NCI-H774 (cell line): ENCODE data around the gene CSMD2.
"Not testable (repeated sequence)": the region's sequence is repeated elsewhere in the genome, so short reads cannot be mapped to it uniquely, and the experiment has no call there.

Experiments
- DNase-seq: peaks from one replicate; lab custom pipeline; 2025; lab: John Stamatoyannopoulos, UW

Gene CSMD2

GRCh38 chr1:34108269-34108668, 56.8 kb downstream of the CSMD2 start:
- no peak for DNase-seq

GRCh38 chr1:34101151-34101550, 63.9 kb downstream of the CSMD2 start:
- DNase-seq, result no peak

- no peak for DNase-seq
Observed at GRCh38 chr1:34100332-34100731, 64.7 kb downstream of the CSMD2 start.

- not testable (repeated sequence) for DNase-seq
Observed at GRCh38 chr1:34092399-34092798, 72.6 kb downstream of the CSMD2 start.

- no peak for DNase-seq
Observed at GRCh38 chr1:34089731-34090130, 75.3 kb downstream of the CSMD2 start.

- DNase-seq, result no peak
Observed at GRCh38 chr1:34087986-34088385, 77.0 kb downstream of the CSMD2 start.

GRCh38 chr1:34086561-34086960, 78.5 kb downstream of the CSMD2 start:
- DNase-seq, result no peak

- DNase-seq, result no peak
Observed at GRCh38 chr1:34083974-34084373, 81.1 kb downstream of the CSMD2 start.

GRCh38 chr1:34082085-34082670, 82.9 kb downstream of the CSMD2 start:
- not testable (repeated sequence) for DNase-seq

GRCh38 chr1:34078383-34078782, 86.6 kb downstream of the CSMD2 start:
- no peak for DNase-seq

GRCh38 chr1:34075576-34075975, 89.5 kb downstream of the CSMD2 start:
- no peak for DNase-seq

GRCh38 chr1:34073028-34073695, 91.9 kb downstream of the CSMD2 start:
- no peak for DNase-seq

- DNase-seq, result no peak
Observed at GRCh38 chr1:34070201-34070836, 94.7 kb downstream of the CSMD2 start.

- no peak for DNase-seq
Observed at GRCh38 chr1:34066981-34067603, 97.9 kb downstream of the CSMD2 start.

GRCh38 chr1:34066166-34066565, 98.9 kb downstream of the CSMD2 start:
- no peak for DNase-seq

- DNase-seq, result no peak
Observed at GRCh38 chr1:34065498-34065897, 99.5 kb downstream of the CSMD2 start.

GRCh38 chr1:34060901-34061415, 104.1 kb downstream of the CSMD2 start:
- DNase-seq, result no peak

GRCh38 chr1:34060187-34060730, 104.8 kb downstream of the CSMD2 start:
- no peak for DNase-seq

GRCh38 chr1:34057347-34058130, 107.5 kb downstream of the CSMD2 start:
- DNase-seq, result no peak

- DNase-seq, result no peak
Observed at GRCh38 chr1:34055818-34056217, 109.2 kb downstream of the CSMD2 start.

GRCh38 chr1:34054920-34055319, 110.1 kb downstream of the CSMD2 start:
- no peak for DNase-seq

- DNase-seq, result no peak
Observed at GRCh38 chr1:34053660-34054059, 111.4 kb downstream of the CSMD2 start.
